Loucy (cell line): ENCODE results near the gene CABP4.
A peak's percentile ranks its signal among the peaks of the same experiment; 100 is the strongest.

Experiments
- H2AFZ ChIP-seq: fragments of 200-600 bp; sonication (generic); 2 replicates; pipeline ENCODE4 v1.6.0; 2016; ENCODE audit warnings: antibody characterized with exemption, mild to moderate bottlenecking, low read length, moderate library complexity
- H3F3A ChIP-seq: fragments of 200-600 bp; 2 replicates; pipeline ENCODE4 v1.6.0; 2016; ENCODE audit warnings: antibody characterized with exemption, low read depth, mild to moderate bottlenecking
- H3K27me3 ChIP-seq: fragments of 200-600 bp; sonication (generic); 2 replicates; pipeline ENCODE4 v1.6.1; 2014; ENCODE audit warnings: low read length, mild to moderate bottlenecking; ENCODE audit not compliant: insufficient read depth, poor library complexity, severe bottlenecking
- H3K36me3 ChIP-seq: fragments of 200-600 bp; sonication (generic); 2 replicates; pipeline ENCODE4 v1.6.1; 2016; ENCODE audit warnings: low read length; ENCODE audit not compliant: insufficient read depth
- H3K4me1 ChIP-seq: fragments of 200-600 bp; sonication (generic); 2 replicates; pipeline ENCODE4 v1.5.1; 2014; ENCODE audit warnings: low read length, mild to moderate bottlenecking; ENCODE audit not compliant: insufficient read depth, poor library complexity, severe bottlenecking
- H3K4me2 ChIP-seq: fragments of 200-600 bp; sonication (generic); 2 replicates; pipeline ENCODE4 v1.6.0; 2014; ENCODE audit warnings: antibody characterized with exemption, low read length, low read depth, mild to moderate bottlenecking; ENCODE audit not compliant: poor library complexity, severe bottlenecking
- H3K4me3 ChIP-seq: fragments of 200-600 bp; sonication (generic); 2 replicates; pipeline ENCODE4 v1.5.1; 2014; ENCODE audit warnings: low read length, mild to moderate bottlenecking, mixed read lengths; ENCODE audit not compliant: poor library complexity, severe bottlenecking
- H3K79me2 ChIP-seq: fragments of 200-600 bp; sonication (generic); 2 replicates; pipeline ENCODE4 v1.6.1; 2014; ENCODE audit warnings: low read length; ENCODE audit not compliant: insufficient read depth
- H3K9ac ChIP-seq: fragments of 200-600 bp; sonication (generic); 2 replicates; pipeline ENCODE4 v1.6.0; 2014; ENCODE audit warnings: mild to moderate bottlenecking, low read depth, low read length, moderate library complexity; ENCODE audit not compliant: poor library complexity, severe bottlenecking
- H3K9me2 ChIP-seq: fragments of 200-600 bp; sonication (generic); replicated peaks from 2 replicates; pipeline ENCODE4 v1.6.1; 2016; ENCODE audit warnings: low read depth, low read length, mixed read lengths
- H3K9me3 ChIP-seq: fragments of 200-600 bp; sonication (generic); 2 replicates; pipeline ENCODE4 v1.6.1; 2014; ENCODE audit warnings: mild to moderate bottlenecking, antibody characterized with exemption, low read length, low read depth; ENCODE audit not compliant: insufficient read depth
- H4K20me1 ChIP-seq: fragments of 200-600 bp; sonication (generic); 2 replicates; pipeline ENCODE4 v1.6.0; 2014; ENCODE audit warnings: antibody characterized with exemption, low read length, mild to moderate bottlenecking; ENCODE audit not compliant: insufficient read depth, poor library complexity, severe bottlenecking
- CTCF ChIP-seq: fragments of 200-600 bp; sonication (generic); conservative IDR thresholded peaks from 2 replicates; pipeline ENCODE4 v1.5.1; 2014; ENCODE audit warnings: mild to moderate bottlenecking, antibody characterized with exemption, low read length
- EZH2phosphoT487 ChIP-seq: fragments of 200-600 bp; IDR thresholded peaks from 2 replicates; pipeline ENCODE4 v1.6.1; 2018; ENCODE audit warnings: antibody characterized with exemption, mild to moderate bottlenecking, moderate library complexity, borderline replicate concordance

Gene CABP4

GRCh38 chr11:67406969-67407687, 48.0 kb upstream of the CABP4 start:
- TF ChIP-seq CTCF (no peak), EZH2phosphoT487 (no peak)
- Histone ChIP-seq H3K4me2 (peak overlapping the region; percentile 98), H3K9ac (peak overlapping the region; percentile 99), H3K36me3 (no peaks in the 10 kb centered on the region), H3K4me3 (peak overlapping the region; percentile 89), H2AFZ (no peak overlapping the region), H3F3A (peaks cover 30% of the 10 kb centered on the region), H3K4me1 (peaks cover 79% of the 10 kb centered on the region), H3K27me3 (no peaks in the 10 kb centered on the region), H3K79me2 (peaks cover 72% of the 10 kb centered on the region), H4K20me1 (peaks cover 7% of the 10 kb centered on the region), H3K9me3 (no peaks in the 10 kb centered on the region), H3K9me2 (no peaks in the 10 kb centered on the region)

- H3K9me2 ChIP-seq = no peaks in the 10 kb centered on the region
- peaks cover 26% of the 10 kb centered on the region for H3F3A ChIP-seq
- no peaks in the 10 kb centered on the region for H3K27me3 ChIP-seq
- peak overlapping the region; percentile 98 for H3K4me2 ChIP-seq
- H3K79me2 ChIP-seq = peaks cover 68% of the 10 kb centered on the region
- peak overlapping the region; percentile 89 for H3K4me3 ChIP-seq
- H3K36me3 ChIP-seq = no peaks in the 10 kb centered on the region
- H3K9ac ChIP-seq = peak overlapping the region; percentile 99
- no peak overlapping the region for H2AFZ ChIP-seq
- peaks cover 77% of the 10 kb centered on the region for H3K4me1 ChIP-seq
- H3K9me3 ChIP-seq = no peaks in the 10 kb centered on the region
- TF ChIP-seq CTCF = no peak
- no peak for TF ChIP-seq EZH2phosphoT487
- peaks cover 7% of the 10 kb centered on the region for H4K20me1 ChIP-seq
Measured at GRCh38 chr11:67407688-67408163, 47.4 kb upstream of the CABP4 start.

GRCh38 chr11:67408437-67409200, 46.5 kb upstream of the CABP4 start:
- Histone ChIP-seq H3K79me2 (peaks cover 59% of the 10 kb centered on the region), H3K9me3 (no peaks in the 10 kb centered on the region), H3K27me3 (no peaks in the 10 kb centered on the region), H3K9ac (peak overlapping the region; percentile 99), H3K4me2 (peak overlapping the region; percentile 98), H3K4me1 (peaks cover 77% of the 10 kb centered on the region), H3K4me3 (peak overlapping the region; percentile 89), H4K20me1 (peaks cover 7% of the 10 kb centered on the region), H3K9me2 (no peaks in the 10 kb centered on the region), H3K36me3 (no peaks in the 10 kb centered on the region), H3F3A (peaks cover 26% of the 10 kb centered on the region), H2AFZ (no peak overlapping the region)
- no peak for TF ChIP-seq CTCF
- no peak for TF ChIP-seq EZH2phosphoT487
